Panc1 (cell line): ENCODE measurements around the gene MRC1. TPM values are rescaled to one million over a fixed set of nuclear protein-coding genes. Genes with fewer than 3 reads are reported as not detected.

Source experiments
- ATAC-seq: fragments of 200-7000 bp; cut with Tn5 transposase; 2 replicates; pipeline ENCODE4 v1.9.1; 2020; ENCODE audit warnings: mild to moderate bottlenecking, moderate library complexity
- BruUV-seq: library from RNA; stranded (reverse); fragments of 400-500 nt; replicated peaks from 2 replicates; lab custom pipeline; 2021; lab: Mats Ljungman, UMichigan
- CTCF ChIA-PET: fragments of 300-600 bp; sonication (Branson Sonifier 250); formaldehyde crosslinking; loops from one replicate; lab custom pipeline; 2022; ENCODE audit warnings: antibody characterized with exemption; lab: Charles Lee
- POLR2A ChIA-PET: fragments of 300-600 bp; sonication (Branson Sonifier 250); formaldehyde crosslinking; loops from one replicate; lab custom pipeline; 2022; ENCODE audit warnings: antibody characterized with exemption; lab: Charles Lee
- DNase-seq: peaks from one replicate; pipeline ENCODE4 v3.0.0-alpha.2; 2010; ENCODE audit warnings: low read depth, low spot score
- H3K27ac ChIP-seq: 2 replicates; pipeline ENCODE4 v1.5.1; 2011; ENCODE audit warnings: mild to moderate bottlenecking, low read length, inconsistent platforms
- H3K27me3 ChIP-seq: fragments of 200-500 bp; sonication (Bioruptor generic); 2 replicates; pipeline ENCODE4 v1.6.0; 2014; ENCODE audit warnings: low read length, inconsistent platforms; ENCODE audit not compliant: control insufficient read depth, insufficient read depth
- H3K36me3 ChIP-seq: fragments of 200-500 bp; sonication (Bioruptor generic); 2 replicates; pipeline ENCODE4 v1.5.1; 2014; ENCODE audit warnings: inconsistent platforms, mild to moderate bottlenecking, low read length, moderate library complexity; ENCODE audit not compliant: control insufficient read depth, insufficient read depth
- H3K4me1 ChIP-seq: 2 replicates; pipeline ENCODE4 v1.5.1; 2011; ENCODE audit warnings: inconsistent platforms, mild to moderate bottlenecking, low read length, moderate library complexity; ENCODE audit not compliant: control insufficient read depth, insufficient read depth
- H3K4me3 ChIP-seq, 2 experiments: 2 replicates each; pipeline ENCODE4 v1.5.1; 2011 to 2012; ENCODE audit warnings: low read depth in 2 of 2, low read length in 2 of 2, mild to moderate bottlenecking in 2 of 2, inconsistent platforms in 1 of 2, moderate library complexity in 1 of 2
- H3K9me3 ChIP-seq: fragments of 200-500 bp; sonication (Bioruptor generic); 2 replicates; pipeline ENCODE4 v1.5.1; 2014; ENCODE audit warnings: low read depth, mild to moderate bottlenecking, inconsistent platforms, low read length, moderate library complexity; ENCODE audit not compliant: control insufficient read depth, insufficient read depth
- CTCF ChIP-seq: fragments of 450-650 bp; IDR thresholded peaks from 2 replicates; pipeline ENCODE4 v1.5.1; 2017; ENCODE audit warnings: mild to moderate bottlenecking
- POLR2AphosphoS5 ChIP-seq: IDR thresholded peaks from 2 replicates; pipeline ENCODE4 v1.6.1; 2012; ENCODE audit warnings: mild to moderate bottlenecking, low read depth, low read length, moderate library complexity
- REST ChIP-seq, 2 experiments: IDR thresholded peaks; 2 replicates each; pipeline ENCODE4 v1.6.1; 2011 to 2012; ENCODE audit warnings: low read depth in 2 of 2, control low read depth in 1 of 2, low read length in 1 of 2, mild to moderate bottlenecking in 1 of 2, moderate library complexity in 1 of 2; ENCODE audit not compliant: insufficient read depth in 1 of 2
- SIN3A ChIP-seq: IDR thresholded peaks from 2 replicates; pipeline ENCODE4 v1.6.1; 2012; ENCODE audit warnings: low read depth, mild to moderate bottlenecking, low read length, moderate library complexity, borderline replicate concordance; ENCODE audit not compliant: insufficient read depth
- TCF7L2 ChIP-seq: IDR thresholded peaks from 2 replicates; pipeline ENCODE4 v1.6.1; 2011; ENCODE audit warnings: mild to moderate bottlenecking, low read depth, low read length, inconsistent platforms
- in situ Hi-C: cut with HindIII; loops from 2 replicates; pipeline ENCODE4 v1.10.0; 2016; ENCODE audit warnings: low sequenced_read_pairs, low pct_unique_long_range_greater_than_20kb
- intact Hi-C: fragments of 100-400 bp; cut with micrococcal nuclease; formaldehyde crosslinking; loops from one replicate; pipeline ENCODE4 v1.10.0; 2022; ENCODE audit not compliant: unreplicated experiment
- total RNA-seq: library from RNA; stranded (reverse); gene quantifications from one replicate; pipeline ENCODE4 v1.2.1, GENCODE V29; 2021; ENCODE audit not compliant: unreplicated experiment

The MRC1 gene
- total RNA-seq, 1 experiment from 2014 or later = 0.21 TPM

- no peak overlapping the region for H3K27ac ChIP-seq
- in situ Hi-C loops = no loop called here
- no TSS peak for BruUV-seq
- intact Hi-C loops = no loop called here
- no peaks in the 10 kb centered on the region for H3K27me3 ChIP-seq
- ATAC-seq (no peak), DNase-seq (no peak)
- CTCF ChIA-PET = interaction anchor here (0.7 kb wide), 1 partner anchor 159 kb away, joined by 3 read pairs; no protein-coding TSS in a partner anchor
- POLR2A ChIA-PET = no interaction called here
- no peak overlapping the region for H3K4me3 ChIP-seq
- TF ChIP-seq POLR2AphosphoS5 (no peak), CTCF (no peak), TCF7L2 (no peak), SIN3A (no peak), REST (IDR thresholded peaks at IDR 0.05; ENCODE audit: insufficient read depth in 1 of 2, low read depth in 2 of 2, low read length in 1 of 2) (no peak)
- no peaks in the 10 kb centered on the region for H3K4me1 ChIP-seq
- H3K9me3 ChIP-seq = no peaks in the 10 kb centered on the region
- H3K36me3 ChIP-seq = no peaks in the 10 kb centered on the region
Measured at GRCh38 chr10:17867056-17867455, 57.9 kb downstream of the MRC1 start.

DNA sequence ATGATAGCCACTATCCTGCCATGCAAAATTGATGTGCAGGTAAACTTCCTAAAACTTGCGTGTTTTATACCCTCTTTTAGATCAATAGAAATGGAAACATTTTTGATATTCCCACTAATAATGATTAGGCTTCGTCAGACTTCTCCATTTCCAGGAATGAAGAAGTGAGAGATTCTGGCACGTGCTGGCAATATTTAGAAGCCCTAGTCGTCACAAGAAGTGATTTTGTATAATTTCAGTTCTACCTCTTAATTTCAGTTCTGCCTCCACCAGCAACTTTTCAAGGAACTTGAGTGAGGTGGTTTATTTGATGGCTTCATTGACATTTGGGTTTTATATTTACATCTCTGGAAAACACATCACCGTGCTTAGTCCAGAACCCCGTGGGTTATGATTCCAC lies 61.9 kb downstream of the MRC1 start:
- no peak for ATAC-seq
- no peak overlapping the region for H3K4me3 ChIP-seq
- H3K36me3 ChIP-seq = no peaks in the 10 kb centered on the region
- TF ChIP-seq SIN3A (no peak), REST (IDR thresholded peaks at IDR 0.05; ENCODE audit: insufficient read depth in 1 of 2, low read depth in 2 of 2, low read length in 1 of 2) (no peak), POLR2AphosphoS5 (no peak), TCF7L2 (no peak), CTCF (no peak)
- no TSS peak for BruUV-seq
- no peaks in the 10 kb centered on the region for H3K4me1 ChIP-seq
- POLR2A ChIA-PET = no interaction called here
- CTCF ChIA-PET = no interaction called here
- no peaks in the 10 kb centered on the region for H3K27me3 ChIP-seq
- no peak for DNase-seq
- in situ Hi-C loops = no loop called here
- H3K27ac ChIP-seq = no peak overlapping the region
- no peaks in the 10 kb centered on the region for H3K9me3 ChIP-seq
- intact Hi-C loops = loop anchor here (2.0 to 5.0 kb wide), 2 partner anchors 134 to 264 kb away; no protein-coding TSS in a partner anchor
